ENCODE measurements around the gene FAM216A. TPM values are rescaled to one million over a fixed set of nuclear protein-coding genes. Genes with fewer than 3 reads are reported as not detected.

Gene FAM216A
- polyA plus RNA-seq, 1 donor (not counting 4 experiments of a cell fraction or from before 2014, with no cell fraction given) = 15.3 TPM

DNA sequence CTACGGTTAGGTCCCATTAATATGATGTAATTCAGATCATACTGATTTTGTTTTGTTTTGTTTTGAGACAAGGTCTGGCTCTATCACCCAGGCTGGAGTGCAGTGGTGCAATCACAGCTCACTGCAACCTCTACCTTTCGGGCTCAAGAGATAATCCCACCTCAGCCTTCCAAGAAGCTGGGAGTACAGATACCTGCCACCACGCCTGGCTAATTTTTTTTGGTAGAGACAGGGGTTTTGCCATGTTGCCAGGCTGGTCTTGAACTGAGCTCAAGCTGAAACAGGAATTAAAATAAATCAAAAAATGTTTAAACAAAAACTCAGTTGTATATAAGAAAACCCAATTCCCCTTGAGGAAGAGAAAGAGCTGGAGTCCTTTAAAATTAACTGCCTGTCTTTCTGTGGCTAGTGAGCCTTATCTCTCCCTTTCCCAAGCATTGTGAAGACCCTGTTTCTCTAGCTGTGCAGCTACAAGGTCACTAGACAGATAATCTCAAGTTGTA, 47.4 kb upstream of the FAM216A start:
- H3K27me3 ChIP-seq (ENCODE audit: control insufficient read depth, extremely low read depth, insufficient read depth, low read length) = no peaks in the 10 kb centered on the region
- H3K9me1 ChIP-seq (ENCODE audit: control insufficient read depth, extremely low read depth, insufficient read depth, low read length) = no peaks in the 10 kb centered on the region
- no peak overlapping the region for H2AFZ ChIP-seq (ENCODE audit: control insufficient read depth, low read length)
- H4K20me1 ChIP-seq (ENCODE audit: control insufficient read depth, extremely low read depth, insufficient read depth, low read length) = no peaks in the 10 kb centered on the region
- H3K4me3 ChIP-seq (ENCODE audit: control insufficient read depth in 2 of 3, extremely low read depth in 1 of 3, insufficient read depth in 2 of 3, low read depth in 1 of 3, low read length in 3 of 3) = no peak overlapping the region
- no peak overlapping the region for H3K27ac ChIP-seq (ENCODE audit: control insufficient read depth, insufficient read depth, low read length)
- no peak for TF ChIP-seq EZH2 (IDR thresholded peaks at IDR 0.05; ENCODE audit: low read length)
- TF ChIP-seq, protein P1, sequence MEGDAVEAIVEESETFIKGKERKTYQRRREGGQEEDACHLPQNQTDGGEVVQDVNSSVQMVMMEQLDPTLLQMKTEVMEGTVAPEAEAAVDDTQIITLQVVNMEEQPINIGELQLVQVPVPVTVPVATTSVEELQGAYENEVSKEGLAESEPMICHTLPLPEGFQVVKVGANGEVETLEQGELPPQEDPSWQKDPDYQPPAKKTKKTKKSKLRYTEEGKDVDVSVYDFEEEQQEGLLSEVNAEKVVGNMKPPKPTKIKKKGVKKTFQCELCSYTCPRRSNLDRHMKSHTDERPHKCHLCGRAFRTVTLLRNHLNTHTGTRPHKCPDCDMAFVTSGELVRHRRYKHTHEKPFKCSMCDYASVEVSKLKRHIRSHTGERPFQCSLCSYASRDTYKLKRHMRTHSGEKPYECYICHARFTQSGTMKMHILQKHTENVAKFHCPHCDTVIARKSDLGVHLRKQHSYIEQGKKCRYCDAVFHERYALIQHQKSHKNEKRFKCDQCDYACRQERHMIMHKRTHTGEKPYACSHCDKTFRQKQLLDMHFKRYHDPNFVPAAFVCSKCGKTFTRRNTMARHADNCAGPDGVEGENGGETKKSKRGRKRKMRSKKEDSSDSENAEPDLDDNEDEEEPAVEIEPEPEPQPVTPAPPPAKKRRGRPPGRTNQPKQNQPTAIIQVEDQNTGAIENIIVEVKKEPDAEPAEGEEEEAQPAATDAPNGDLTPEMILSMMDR (optimal IDR thresholded peaks at IDR 0.05 in 1 of 3, IDR thresholded peaks at IDR 0.05 in 1 of 3, conservative IDR thresholded peaks at IDR 0.05 in 1 of 3; ENCODE audit: extremely low read depth in 1 of 3, insufficient read depth in 2 of 3, low read length in 3 of 3) = no peak
- H3K79me2 ChIP-seq (ENCODE audit: control insufficient read depth, insufficient read depth, low read length) = no peaks in the 10 kb centered on the region
- no peak for FAIRE-seq
- DNase-seq (ENCODE audit: low read depth, low spot score) = no peak
- no peaks in the 10 kb centered on the region for H3K9me3 ChIP-seq (ENCODE audit: control insufficient read depth, low read depth, low read length)
- H3K4me2 ChIP-seq (ENCODE audit: control insufficient read depth, extremely low read depth, insufficient read depth, low read depth, low read length) = no peak overlapping the region
- dilution Hi-C loops (cut with MboI; ENCODE audit: extremely low pct_ligation_motif_present, low sequenced_read_pairs) = no loop called here
- H3K4me1 ChIP-seq (ENCODE audit: control insufficient read depth, extremely low read depth, insufficient read depth, low read length) = no peaks in the 10 kb centered on the region
- H3K9ac ChIP-seq (ENCODE audit: control insufficient read depth, extremely low read depth, insufficient read depth, low read length) = no peak overlapping the region
- no peaks in the 10 kb centered on the region for H3K36me3 ChIP-seq (ENCODE audit: control insufficient read depth in 2 of 2, extremely low read depth in 1 of 2, insufficient read depth in 2 of 2, low read length in 2 of 2)

DNA sequence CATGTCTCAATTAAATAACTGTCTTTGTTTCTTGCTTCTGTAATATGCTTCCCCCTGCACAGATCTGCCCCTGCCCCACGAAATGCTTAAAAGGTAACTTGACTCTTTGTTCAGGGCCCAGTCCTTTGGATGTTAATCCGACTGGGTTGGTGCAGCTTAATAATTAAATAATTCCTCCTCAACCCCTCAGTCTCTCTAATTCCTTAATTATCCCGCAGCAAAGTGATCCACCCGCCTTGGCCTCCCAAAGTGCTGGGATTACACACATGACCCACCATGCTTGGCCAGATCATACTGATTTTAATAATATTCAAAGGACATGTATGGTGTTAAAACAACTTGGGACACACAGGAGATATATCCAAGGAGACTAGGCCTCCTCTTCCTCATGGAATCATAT, 46.9 kb upstream of the FAM216A start:
- Histone ChIP-seq H3K36me3 (ENCODE audit: control insufficient read depth in 2 of 2, extremely low read depth in 1 of 2, insufficient read depth in 2 of 2, low read length in 2 of 2) (no peaks in the 10 kb centered on the region), H3K4me2 (ENCODE audit: control insufficient read depth, extremely low read depth, insufficient read depth, low read depth, low read length) (no peak overlapping the region), H3K27me3 (ENCODE audit: control insufficient read depth, extremely low read depth, insufficient read depth, low read length) (no peaks in the 10 kb centered on the region), H4K20me1 (ENCODE audit: control insufficient read depth, extremely low read depth, insufficient read depth, low read length) (no peaks in the 10 kb centered on the region), H3K4me3 (ENCODE audit: control insufficient read depth in 2 of 3, extremely low read depth in 1 of 3, insufficient read depth in 2 of 3, low read depth in 1 of 3, low read length in 3 of 3) (no peak overlapping the region), H3K4me1 (ENCODE audit: control insufficient read depth, extremely low read depth, insufficient read depth, low read length) (no peaks in the 10 kb centered on the region), H3K79me2 (ENCODE audit: control insufficient read depth, insufficient read depth, low read length) (no peaks in the 10 kb centered on the region), H3K9ac (ENCODE audit: control insufficient read depth, extremely low read depth, insufficient read depth, low read length) (no peak overlapping the region), H3K27ac (ENCODE audit: control insufficient read depth, insufficient read depth, low read length) (no peak overlapping the region), H2AFZ (ENCODE audit: control insufficient read depth, low read length) (no peak overlapping the region), H3K9me1 (ENCODE audit: control insufficient read depth, extremely low read depth, insufficient read depth, low read length) (no peaks in the 10 kb centered on the region), H3K9me3 (ENCODE audit: control insufficient read depth, low read depth, low read length) (no peaks in the 10 kb centered on the region)
- no peak for DNase-seq (ENCODE audit: low read depth, low spot score)
- FAIRE-seq = no peak
- dilution Hi-C loops (cut with MboI; ENCODE audit: extremely low pct_ligation_motif_present, low sequenced_read_pairs) = no loop called here
- TF ChIP-seq, protein P1 (optimal IDR thresholded peaks at IDR 0.05 in 1 of 3, IDR thresholded peaks at IDR 0.05 in 1 of 3, conservative IDR thresholded peaks at IDR 0.05 in 1 of 3; ENCODE audit: extremely low read depth in 1 of 3, insufficient read depth in 2 of 3, low read length in 3 of 3) = no peak
- TF ChIP-seq EZH2 (IDR thresholded peaks at IDR 0.05; ENCODE audit: low read length) = no peak

Data from keratinocyte (primary cell).